ENCODE results near the gene POMT2. TPM values are rescaled to one million over a fixed set of nuclear protein-coding genes. Genes with fewer than 3 reads are reported as not detected.

POMT2 gene
- total RNA-seq, 2 experiments from 2014 or later = 5.9 to 31.4 TPM

GRCh38 chr14:77276959-77277358, 43.7 kb downstream of the POMT2 start:
- Histone ChIP-seq H3K36me3 (ENCODE audit: insufficient read depth, low read length) (no peaks in the 10 kb centered on the region), H3K4me2 (ENCODE audit: low read length) (no peak overlapping the region), H2AFZ (ENCODE audit: low read length) (no peak overlapping the region), H4K20me1 (ENCODE audit: insufficient read depth, low read length) (no peaks in the 10 kb centered on the region), H3K4me3 (ENCODE audit: low read depth, low read length, poor library complexity, severe bottlenecking) (no peak overlapping the region), H3K9me2 (ENCODE audit: insufficient read depth, low read length) (no peaks in the 10 kb centered on the region), H3K79me2 (ENCODE audit: insufficient read depth, low read depth, low read length) (no peaks in the 10 kb centered on the region), H3K27ac (ENCODE audit: low read depth, low read length, poor library complexity, severe bottlenecking) (no peak overlapping the region), H3K9me3 (ENCODE audit: low read length) (no peaks in the 10 kb centered on the region), H3K4me1 (ENCODE audit: insufficient read depth, low read length, poor library complexity, severe bottlenecking) (peaks cover 7% of the 10 kb centered on the region)
- DNase-seq (ENCODE audit: low spot score) = no peak
- ChIA-PET CTCF (ENCODE audit: unreplicated experiment) (interaction anchor here (1.2 kb wide), 1 partner anchor 96 kb away, joined by 3 read pairs; no protein-coding TSS in a partner anchor), POLR2A (interaction anchor here (1.5 kb wide), 1 partner anchor 11 kb away, joined by 9 read pairs; no protein-coding TSS in a partner anchor)
- TF ChIP-seq, protein P1, sequence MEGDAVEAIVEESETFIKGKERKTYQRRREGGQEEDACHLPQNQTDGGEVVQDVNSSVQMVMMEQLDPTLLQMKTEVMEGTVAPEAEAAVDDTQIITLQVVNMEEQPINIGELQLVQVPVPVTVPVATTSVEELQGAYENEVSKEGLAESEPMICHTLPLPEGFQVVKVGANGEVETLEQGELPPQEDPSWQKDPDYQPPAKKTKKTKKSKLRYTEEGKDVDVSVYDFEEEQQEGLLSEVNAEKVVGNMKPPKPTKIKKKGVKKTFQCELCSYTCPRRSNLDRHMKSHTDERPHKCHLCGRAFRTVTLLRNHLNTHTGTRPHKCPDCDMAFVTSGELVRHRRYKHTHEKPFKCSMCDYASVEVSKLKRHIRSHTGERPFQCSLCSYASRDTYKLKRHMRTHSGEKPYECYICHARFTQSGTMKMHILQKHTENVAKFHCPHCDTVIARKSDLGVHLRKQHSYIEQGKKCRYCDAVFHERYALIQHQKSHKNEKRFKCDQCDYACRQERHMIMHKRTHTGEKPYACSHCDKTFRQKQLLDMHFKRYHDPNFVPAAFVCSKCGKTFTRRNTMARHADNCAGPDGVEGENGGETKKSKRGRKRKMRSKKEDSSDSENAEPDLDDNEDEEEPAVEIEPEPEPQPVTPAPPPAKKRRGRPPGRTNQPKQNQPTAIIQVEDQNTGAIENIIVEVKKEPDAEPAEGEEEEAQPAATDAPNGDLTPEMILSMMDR (conservative IDR thresholded peaks at IDR 0.05; ENCODE audit: low read length) = no peak
- TF ChIP-seq EZH2phosphoT487 (IDR thresholded peaks at IDR 0.05; ENCODE audit: borderline replicate concordance, low read depth, low read length) = no peak
- BruUV-seq (replicated peaks) = no TSS peak
- intact Hi-C loops (cut with micrococcal nuclease; ENCODE audit: unreplicated experiment) = no loop called here

GRCh38 chr14:77276295-77276935, 44.3 kb downstream of the POMT2 start:
- DNase-seq (ENCODE audit: low spot score) = no peak
- no peaks in the 10 kb centered on the region for H4K20me1 ChIP-seq (ENCODE audit: insufficient read depth, low read length)
- no peak overlapping the region for H3K4me3 ChIP-seq (ENCODE audit: low read depth, low read length, poor library complexity, severe bottlenecking)
- TF ChIP-seq, protein P1 (conservative IDR thresholded peaks at IDR 0.05; ENCODE audit: low read length) = no peak
- TF ChIP-seq EZH2phosphoT487 (IDR thresholded peaks at IDR 0.05; ENCODE audit: borderline replicate concordance, low read depth, low read length) = no peak
- no peaks in the 10 kb centered on the region for H3K79me2 ChIP-seq (ENCODE audit: insufficient read depth, low read depth, low read length)
- no peaks in the 10 kb centered on the region for H3K9me3 ChIP-seq (ENCODE audit: low read length)
- no peak overlapping the region for H3K27ac ChIP-seq (ENCODE audit: low read depth, low read length, poor library complexity, severe bottlenecking)
- H3K4me1 ChIP-seq (ENCODE audit: insufficient read depth, low read length, poor library complexity, severe bottlenecking) = peaks cover 7% of the 10 kb centered on the region
- ChIA-PET CTCF (ENCODE audit: unreplicated experiment) (no interaction called here), POLR2A (no interaction called here)
- no peak overlapping the region for H2AFZ ChIP-seq (ENCODE audit: low read length)
- no peaks in the 10 kb centered on the region for H3K9me2 ChIP-seq (ENCODE audit: insufficient read depth, low read length)
- H3K4me2 ChIP-seq (ENCODE audit: low read length) = no peak overlapping the region
- BruUV-seq (replicated peaks) = no TSS peak
- H3K36me3 ChIP-seq (ENCODE audit: insufficient read depth, low read length) = no peaks in the 10 kb centered on the region
- intact Hi-C loops (cut with micrococcal nuclease; ENCODE audit: unreplicated experiment) = no loop called here

DNA sequence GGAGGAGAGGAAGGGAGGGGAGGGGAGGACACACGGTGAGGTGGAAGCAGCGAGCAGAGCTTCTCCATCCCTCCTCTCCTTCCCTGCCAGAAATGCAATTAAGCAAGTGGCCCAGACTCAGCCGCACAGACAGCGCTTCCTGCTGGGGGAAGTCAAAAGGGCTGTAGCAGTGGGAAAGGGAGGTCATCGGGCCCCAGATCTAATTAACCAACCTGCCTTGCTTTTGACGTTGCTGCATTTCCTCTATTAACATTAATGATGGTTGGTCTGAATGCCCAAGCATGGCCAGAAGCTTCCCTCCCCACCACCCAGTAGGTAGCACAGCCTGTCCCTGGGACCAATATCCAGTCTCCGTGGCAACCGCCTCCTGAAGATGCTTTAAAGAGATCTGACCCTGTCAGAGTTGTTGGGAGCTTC, 45.1 kb downstream of the POMT2 start:
- Histone ChIP-seq H3K9me2 (ENCODE audit: insufficient read depth, low read length) (no peaks in the 10 kb centered on the region), H3K4me3 (ENCODE audit: low read depth, low read length, poor library complexity, severe bottlenecking) (no peak overlapping the region), H3K4me1 (ENCODE audit: insufficient read depth, low read length, poor library complexity, severe bottlenecking) (peaks cover 7% of the 10 kb centered on the region), H2AFZ (ENCODE audit: low read length) (no peak overlapping the region), H3K4me2 (ENCODE audit: low read length) (no peak overlapping the region), H3K79me2 (ENCODE audit: insufficient read depth, low read depth, low read length) (no peaks in the 10 kb centered on the region), H4K20me1 (ENCODE audit: insufficient read depth, low read length) (no peaks in the 10 kb centered on the region), H3K27ac (ENCODE audit: low read depth, low read length, poor library complexity, severe bottlenecking) (no peak overlapping the region), H3K36me3 (ENCODE audit: insufficient read depth, low read length) (no peaks in the 10 kb centered on the region), H3K9me3 (ENCODE audit: low read length) (no peaks in the 10 kb centered on the region)
- intact Hi-C loops (cut with micrococcal nuclease; ENCODE audit: unreplicated experiment) = no loop called here
- DNase-seq (ENCODE audit: low spot score) = no peak
- TF ChIP-seq, protein P1 (conservative IDR thresholded peaks at IDR 0.05; ENCODE audit: low read length) = no peak
- no peak for TF ChIP-seq EZH2phosphoT487 (IDR thresholded peaks at IDR 0.05; ENCODE audit: borderline replicate concordance, low read depth, low read length)
- CTCF ChIA-PET (ENCODE audit: unreplicated experiment) = no interaction called here
- POLR2A ChIA-PET = interaction anchor here (1.0 kb wide), 1 partner anchor 8 kb away, joined by 4 read pairs; no protein-coding TSS in a partner anchor
- BruUV-seq (replicated peaks) = no TSS peak
